ENCODE data around the gene KRTAP5-8. TPM values are rescaled to one million over a fixed set of nuclear protein-coding genes. Genes with fewer than 3 reads are reported as not detected.

KRTAP5-8 gene
- total RNA-seq, 2 donors from 2014 or later = 0.68 TPM; not detected in 1

GRCh38 chr11:71491531-71491930 is 46.3 kb upstream of the KRTAP5-8 start:
- Histone ChIP-seq H3K27me3 (replicated peaks; ENCODE audit: insufficient read depth) (no peaks in the 10 kb centered on the region), H3K4me3 (no peak overlapping the region), H3K9me3 (no peaks in the 10 kb centered on the region), H3K4me1 (ENCODE audit: control insufficient read depth in 1 of 2, low read depth in 2 of 2) (no peaks in the 10 kb centered on the region), H3K36me3 (peaks cover 41% of the 10 kb centered on the region), H3K27ac (no peak overlapping the region)
- DNase-seq (ENCODE audit: low spot score) (no peak), ATAC-seq (ENCODE audit: insufficient number of reproducible peaks, low FRiP score, low read depth) (no peak)
- TF ChIP-seq CTCF (IDR thresholded peaks at IDR 0.05) = no peak

GRCh38 chr11:71491940-71492339 is 45.9 kb upstream of the KRTAP5-8 start:
- peaks cover 45% of the 10 kb centered on the region for H3K36me3 ChIP-seq
- no peak for DNase-seq (ENCODE audit: low spot score)
- H3K4me3 ChIP-seq = no peak overlapping the region
- H3K9me3 ChIP-seq = no peaks in the 10 kb centered on the region
- H3K27me3 ChIP-seq (replicated peaks; ENCODE audit: insufficient read depth) = no peaks in the 10 kb centered on the region
- TF ChIP-seq CTCF (IDR thresholded peaks at IDR 0.05) = no peak
- H3K27ac ChIP-seq = no peak overlapping the region
- no peak for ATAC-seq (ENCODE audit: insufficient number of reproducible peaks, low FRiP score, low read depth)
- H3K4me1 ChIP-seq (ENCODE audit: control insufficient read depth in 1 of 2, low read depth in 2 of 2) = no peaks in the 10 kb centered on the region

- TF ChIP-seq CTCF (IDR thresholded peaks at IDR 0.05) = no peak
- no peaks in the 10 kb centered on the region for H3K9me3 ChIP-seq
- no peak overlapping the region for H3K27ac ChIP-seq
- no peaks in the 10 kb centered on the region for H3K27me3 ChIP-seq (replicated peaks; ENCODE audit: insufficient read depth)
- no peak overlapping the region for H3K4me3 ChIP-seq
- no peaks in the 10 kb centered on the region for H3K4me1 ChIP-seq (ENCODE audit: control insufficient read depth in 1 of 2, low read depth in 2 of 2)
- ATAC-seq (ENCODE audit: insufficient number of reproducible peaks, low FRiP score, low read depth) = no peak
- no peak for DNase-seq (ENCODE audit: low spot score)
- peaks cover 63% of the 10 kb centered on the region for H3K36me3 ChIP-seq
Measured at GRCh38 chr11:71495286-71496230, 42.3 kb upstream of the KRTAP5-8 start.

GRCh38 chr11:71496421-71496820 is 41.4 kb upstream of the KRTAP5-8 start:
- ATAC-seq (ENCODE audit: insufficient number of reproducible peaks, low FRiP score, low read depth) (no peak), DNase-seq (ENCODE audit: low spot score) (no peak)
- H3K4me3 ChIP-seq = no peak overlapping the region
- H3K36me3 ChIP-seq = peaks cover 65% of the 10 kb centered on the region
- H3K4me1 ChIP-seq (ENCODE audit: control insufficient read depth in 1 of 2, low read depth in 2 of 2) = no peaks in the 10 kb centered on the region
- H3K27me3 ChIP-seq (replicated peaks; ENCODE audit: insufficient read depth) = no peaks in the 10 kb centered on the region
- TF ChIP-seq CTCF (IDR thresholded peaks at IDR 0.05) = no peak
- H3K9me3 ChIP-seq = no peaks in the 10 kb centered on the region
- no peak overlapping the region for H3K27ac ChIP-seq

GRCh38 chr11:71498091-71498490 is 39.7 kb upstream of the KRTAP5-8 start:
- Histone ChIP-seq H3K27ac (no peak overlapping the region), H3K9me3 (no peaks in the 10 kb centered on the region), H3K36me3 (peaks cover 66% of the 10 kb centered on the region), H3K27me3 (replicated peaks; ENCODE audit: insufficient read depth) (no peaks in the 10 kb centered on the region), H3K4me1 (ENCODE audit: control insufficient read depth in 1 of 2, low read depth in 2 of 2) (no peaks in the 10 kb centered on the region), H3K4me3 (no peak overlapping the region)
- no peak for TF ChIP-seq CTCF (IDR thresholded peaks at IDR 0.05)
- DNase-seq (ENCODE audit: low spot score) = no peak
- ATAC-seq (ENCODE audit: insufficient number of reproducible peaks, low FRiP score, low read depth) = no peak
